CD4-positive, alpha-beta T cell treated with Interleukin-6 at 100 ng/mL for 8 hours (primary cell): ENCODE measurements around the gene MBD1.
"Not testable (repeated sequence)": the region's sequence is repeated elsewhere in the genome, so short reads cannot be mapped to it uniquely, and the experiment has no call there.

Experiments
- DNase-seq: peaks from one replicate; pipeline ENCODE4 v3.0.0-alpha.2; 2020; ENCODE audit warnings: mixed read lengths, low spot score

Gene MBD1

DNA sequence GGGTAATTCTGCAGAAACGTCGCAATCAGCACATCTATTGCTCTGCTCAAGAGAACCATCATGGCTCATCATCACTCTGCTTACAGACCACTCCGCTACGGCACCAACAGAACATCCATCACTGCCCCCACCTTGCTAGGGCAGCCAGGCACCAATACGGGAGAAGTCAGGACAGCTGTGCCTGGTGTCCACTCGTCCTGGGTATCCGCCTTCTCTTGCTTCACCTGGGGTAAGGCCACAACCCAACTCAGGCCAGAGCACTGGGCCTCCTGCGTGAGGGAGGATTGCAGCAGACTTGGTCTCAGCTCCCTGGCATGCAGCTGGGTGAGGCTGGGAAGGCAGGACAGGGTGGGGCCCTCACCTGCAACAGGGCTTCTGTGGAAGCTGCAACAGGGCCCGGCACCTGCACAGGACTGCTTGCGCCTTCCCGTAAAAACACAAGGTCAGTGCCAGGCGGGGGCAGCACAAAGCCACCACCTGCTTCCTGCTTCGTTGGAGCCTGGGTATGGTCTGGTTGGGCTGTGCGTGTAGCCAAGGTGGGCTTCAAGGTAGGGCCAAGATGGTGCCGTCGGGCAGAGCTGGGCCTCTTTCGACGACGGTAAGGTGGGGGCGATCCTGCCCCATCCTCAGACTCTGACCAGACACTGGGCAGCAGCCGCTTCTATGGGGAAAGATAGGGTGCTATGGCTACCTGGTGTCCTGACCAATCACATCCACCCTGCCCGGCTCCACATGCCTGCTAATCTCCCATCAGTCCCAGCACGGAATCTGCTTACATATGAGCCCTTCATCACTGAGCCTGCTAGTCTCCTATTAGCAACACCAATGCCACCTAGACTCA is 7.9 kb downstream of the MBD1 start:
- DNase-seq = no peak

DNA sequence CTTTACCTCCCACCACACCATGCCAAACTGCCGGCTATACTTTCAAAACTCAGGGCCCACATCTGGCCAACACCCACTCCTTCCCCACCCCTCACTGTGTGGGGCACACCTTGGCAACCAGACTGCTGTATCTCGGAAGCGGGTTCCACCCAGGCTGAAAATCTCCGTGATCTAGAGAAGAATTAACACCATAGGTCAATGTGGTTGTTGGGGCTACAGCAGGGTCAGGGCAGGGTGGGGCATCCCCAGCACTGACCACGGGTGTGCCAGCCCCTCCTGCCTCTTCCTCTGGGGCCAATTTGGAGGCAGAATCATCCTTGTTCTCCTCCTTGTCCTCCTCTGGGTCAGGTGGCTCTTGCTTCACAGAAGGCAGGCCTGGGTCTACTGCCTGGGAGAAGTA is 8.8 kb downstream of the MBD1 start:
- no peak for DNase-seq

DNA sequence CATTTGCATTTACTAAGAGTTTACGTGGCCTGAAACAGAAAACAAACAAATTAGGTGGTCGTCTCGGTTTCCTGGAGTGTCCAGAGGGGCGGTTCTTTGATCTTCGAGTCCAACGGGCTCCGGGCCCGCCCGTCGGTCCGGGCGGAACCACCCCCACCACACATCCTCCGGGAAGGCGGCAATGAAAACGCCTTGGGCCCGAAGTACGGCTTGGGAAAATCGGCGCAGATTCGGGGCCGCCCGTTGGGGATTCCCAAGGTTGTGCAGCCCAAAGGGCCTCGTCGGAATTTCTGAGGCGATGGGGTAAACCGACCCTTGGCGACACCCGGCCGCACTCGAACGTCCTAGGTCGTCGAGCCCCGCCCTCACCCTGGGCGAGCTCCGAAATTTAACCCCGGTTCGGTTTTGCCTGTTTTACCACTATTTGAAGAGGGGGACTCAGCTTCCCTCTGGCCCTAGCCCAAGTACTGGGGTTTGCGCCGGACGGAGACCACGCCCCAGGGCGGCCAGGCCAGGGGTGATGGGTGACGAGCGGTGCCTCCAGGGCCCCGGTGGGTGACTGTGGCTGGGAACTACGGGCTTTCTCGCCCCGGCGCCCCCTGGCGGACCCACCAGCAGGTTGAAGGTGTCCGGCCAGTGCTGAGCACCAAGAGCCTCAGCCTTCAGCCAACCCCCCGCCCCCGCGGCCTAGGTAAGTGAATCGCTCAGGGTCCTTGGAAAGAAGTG is 13.1 kb downstream of the MBD1 start:
- DNase-seq = peak; percentile 73

DNA sequence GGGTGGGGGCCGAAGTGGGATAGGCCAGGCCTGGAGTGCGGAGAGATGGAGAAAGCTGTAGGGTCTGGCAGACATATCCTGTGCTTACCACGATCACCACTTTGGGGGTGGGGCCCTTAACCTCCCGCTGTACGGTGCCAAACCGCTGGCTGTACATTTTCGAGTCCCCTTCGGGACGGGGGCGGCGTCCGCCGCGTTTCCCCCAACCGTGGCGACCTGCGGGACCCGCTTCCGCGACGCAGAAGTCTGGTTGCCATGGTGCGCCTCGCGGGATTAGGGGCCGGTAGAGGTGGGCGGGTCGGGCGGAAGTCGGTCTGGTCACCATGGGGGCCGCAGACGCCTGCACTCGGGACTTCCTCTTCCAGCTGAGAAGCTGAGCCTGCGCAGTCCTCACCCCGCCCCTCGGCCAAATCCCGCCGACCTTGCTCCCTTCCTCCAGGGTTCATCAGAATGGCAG is 15.0 kb downstream of the MBD1 start, which contains the start of gene CFAP53:
TSS of gene CFAP53 (minus strand) at position 248 of the 457 bp plus-strand sequence. CDS start at position 157, 91 bp downstream.
- DNase-seq = peak; percentile 84

DNA sequence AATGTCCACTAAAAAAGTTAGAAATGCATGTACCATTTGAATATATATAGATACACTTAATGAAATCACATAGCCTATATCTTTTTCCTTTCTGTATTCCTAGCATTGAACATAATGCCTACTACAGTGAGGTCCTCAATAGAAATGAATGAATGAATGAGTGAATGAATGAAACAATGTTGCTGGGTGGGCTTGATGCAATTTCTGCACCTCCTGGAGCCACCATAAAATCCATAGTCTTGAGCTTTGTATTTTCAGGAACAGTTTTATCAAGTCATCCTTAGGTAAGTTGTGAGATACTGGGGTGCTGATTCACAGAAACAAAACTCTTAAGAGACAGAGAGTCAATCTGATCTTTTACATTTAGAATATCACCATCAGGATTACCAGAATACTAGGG is 18.3 kb downstream of the MBD1 start:
- DNase-seq = no peak

DNA sequence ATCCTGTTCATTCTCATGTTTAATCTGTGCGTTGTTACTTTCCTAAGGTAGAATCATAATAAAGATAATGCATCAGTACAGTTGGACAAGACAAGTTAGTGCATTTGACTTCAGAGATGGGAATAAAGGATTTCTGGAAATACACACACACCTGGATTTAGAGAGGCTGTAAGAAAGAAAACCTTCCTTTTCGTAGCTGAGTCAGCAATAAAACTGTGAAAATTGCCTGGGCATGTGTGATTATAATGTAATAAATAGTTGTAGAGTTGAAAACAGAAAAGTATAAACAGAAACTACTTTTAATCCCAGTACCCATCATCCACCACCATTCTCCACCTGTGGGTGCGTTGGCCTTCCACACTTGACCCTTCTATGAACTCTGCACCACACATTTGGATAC is 30.4 kb downstream of the MBD1 start:
- DNase-seq = no peak

DNA sequence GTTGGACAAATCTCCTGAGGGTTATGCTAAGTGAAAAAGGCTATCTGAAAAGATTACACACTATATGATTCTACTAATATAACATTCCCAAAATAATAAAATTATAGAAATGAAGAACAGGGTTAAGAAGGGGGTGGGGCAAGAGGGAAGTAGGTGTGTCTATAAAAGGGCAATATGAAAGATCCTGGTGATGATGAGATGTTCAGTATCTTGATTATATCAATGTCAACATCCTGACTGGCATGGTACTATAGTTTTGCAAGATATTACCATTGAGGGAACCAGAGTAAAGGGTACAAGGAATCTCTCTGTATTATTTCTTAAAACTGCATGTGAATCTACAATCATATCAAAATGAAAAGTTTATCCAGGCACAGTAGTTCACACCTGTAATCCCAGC is 31.7 kb downstream of the MBD1 start:
- DNase-seq = no peak

DNA sequence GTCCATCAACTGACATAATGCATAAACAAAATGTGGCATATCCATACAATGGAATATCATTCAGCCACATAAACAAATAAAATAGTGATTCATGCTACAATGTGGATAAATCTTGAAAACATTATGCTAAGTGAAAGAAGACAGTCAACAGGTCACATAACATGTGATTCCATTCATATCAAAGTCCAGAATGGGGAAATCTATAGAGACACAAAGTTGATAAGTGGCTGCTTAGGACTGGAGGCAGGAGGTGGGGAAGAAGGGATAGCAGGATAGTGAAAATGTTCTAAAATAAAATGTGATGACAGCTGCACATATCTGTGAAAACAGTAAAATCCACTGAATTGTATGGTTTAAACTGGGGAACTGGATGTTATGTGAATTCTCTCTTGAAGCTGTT is 33.8 kb downstream of the MBD1 start:
- no peak for DNase-seq

DNA sequence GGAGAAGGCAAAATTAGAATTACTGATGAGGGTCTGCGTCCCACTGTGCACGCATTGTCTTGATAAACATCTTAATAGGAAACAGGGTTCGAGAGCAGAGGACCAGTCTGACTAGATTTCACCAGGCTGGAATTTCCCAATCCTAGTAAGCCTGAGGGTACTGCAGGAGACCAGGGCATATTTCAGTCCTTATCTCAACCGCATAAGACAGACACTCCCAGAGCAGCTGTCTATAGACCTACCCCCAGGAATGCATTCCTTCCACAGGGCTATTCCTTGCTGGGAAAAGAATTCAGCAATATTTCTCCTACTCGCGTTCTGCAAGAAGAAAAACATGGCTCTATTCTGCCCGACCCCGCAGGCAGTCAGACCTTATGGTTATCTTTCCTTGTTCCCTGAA is 39.6 kb downstream of the MBD1 start:
- not testable (repeated sequence) for DNase-seq

DNA sequence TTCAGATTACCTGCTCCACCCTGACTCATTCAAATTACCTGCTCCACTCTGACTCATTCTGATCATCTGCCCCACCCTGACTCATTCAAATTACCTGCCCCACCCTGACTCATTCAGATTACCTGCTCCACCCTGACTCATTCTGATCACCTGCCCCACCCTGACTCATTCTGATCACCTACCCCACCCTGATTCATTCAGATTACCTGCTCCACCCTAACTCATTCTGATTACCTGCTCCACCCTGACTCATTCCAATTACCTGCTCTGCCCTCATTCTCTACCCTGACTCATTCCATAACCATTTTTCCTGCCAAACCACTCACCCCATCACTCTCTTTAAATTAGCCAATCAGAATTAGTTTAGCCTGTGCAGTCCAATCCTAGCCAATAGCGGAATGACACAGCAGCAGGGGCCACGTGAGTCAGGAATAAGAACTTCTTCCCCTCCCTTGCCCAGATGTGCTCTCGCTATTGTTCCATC is 41.2 kb downstream of the MBD1 start:
- no peak for DNase-seq

DNA sequence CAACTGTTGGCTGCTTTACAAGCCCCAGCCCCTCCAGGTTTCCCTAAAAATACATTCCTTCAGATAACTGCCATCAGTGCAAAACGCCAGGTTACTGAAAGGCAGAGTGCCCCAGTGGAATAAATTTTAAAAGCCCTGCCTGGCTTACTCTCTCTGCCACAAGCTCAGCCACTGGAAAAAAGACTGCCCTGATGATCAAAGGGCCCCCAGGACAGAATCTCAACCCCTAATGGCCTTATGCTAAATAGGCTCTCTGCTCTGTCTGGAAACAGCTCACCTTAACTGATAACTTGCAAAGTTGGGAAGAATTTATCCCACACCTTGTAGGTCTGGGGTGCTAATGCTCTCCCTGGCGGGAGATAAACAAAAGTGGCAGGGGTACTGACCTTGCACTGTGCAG is 48.9 kb downstream of the MBD1 start:
- no peak for DNase-seq

DNA sequence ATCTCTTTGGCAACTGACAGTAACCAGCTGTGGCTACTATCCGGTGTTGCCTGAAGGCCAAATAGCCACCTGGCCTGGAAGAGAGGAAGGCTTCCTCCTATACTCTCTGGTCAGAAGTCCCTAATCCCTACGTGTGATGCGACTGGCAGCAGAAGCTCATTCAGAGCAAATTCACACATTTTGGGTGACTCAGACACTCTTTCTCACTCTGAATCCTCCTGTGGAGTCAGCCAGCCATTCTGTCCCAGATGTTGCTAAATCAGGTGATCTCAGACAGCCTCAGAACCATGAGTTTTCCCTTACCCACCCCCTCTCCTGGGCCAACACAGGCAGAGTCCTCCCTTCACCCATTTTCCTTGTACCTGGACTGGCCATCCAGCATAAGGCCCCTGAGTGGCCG is 49.7 kb downstream of the MBD1 start:
- no peak for DNase-seq

DNA sequence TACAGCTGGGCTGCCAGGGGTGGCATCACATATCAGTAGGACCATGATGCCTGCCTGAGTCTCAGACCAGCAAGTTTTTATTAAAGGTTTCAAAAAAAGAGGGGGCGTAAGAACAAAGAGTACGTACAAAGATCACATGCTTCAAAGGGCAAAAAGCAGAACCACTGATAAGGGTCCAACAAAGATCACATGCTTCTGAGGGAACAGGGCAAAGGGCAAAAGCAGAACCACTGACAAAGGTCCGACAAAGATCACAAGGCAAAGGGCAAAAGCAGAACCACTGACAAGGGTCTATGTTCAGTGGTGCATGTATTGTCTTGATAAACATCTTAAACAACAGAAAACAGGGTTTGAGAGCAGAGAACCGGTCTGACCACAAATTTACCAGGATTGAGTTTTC is 61.1 kb downstream of the MBD1 start:
- DNase-seq = not testable (repeated sequence)
